Pons (tissue), 1 donor: ENCODE measurements around the gene USF3.

Experiments used
- DNase-seq: peaks from one replicate; pipeline ENCODE4 v3.0.0-alpha.2; 2016; ENCODE audit warnings: low spot score

The USF3 gene

GRCh38 chr3:113614402-113614801, 82.0 kb downstream of the USF3 start:
- no peak for DNase-seq

- no peak for DNase-seq
Observed at GRCh38 chr3:113607219-113607596, 89.2 kb downstream of the USF3 start.

GRCh38 chr3:113606539-113607218, 89.8 kb downstream of the USF3 start:
- DNase-seq, result no peak

- DNase-seq, result no peak
Observed at GRCh38 chr3:113602836-113603235, 93.6 kb downstream of the USF3 start.

GRCh38 chr3:113602256-113602655, 94.2 kb downstream of the USF3 start:
- DNase-seq, result no peak

- DNase-seq, result no peak
Observed at GRCh38 chr3:113601240-113601639, 95.2 kb downstream of the USF3 start.

GRCh38 chr3:113600418-113601182, 95.8 kb downstream of the USF3 start:
- peak; percentile 30 for DNase-seq
